GM12875 (cell line): ENCODE data around the gene GPR26.

Source experiments
- H3K4me3 ChIP-seq: one replicate; pipeline ENCODE4 v1.5.1; 2011; ENCODE audit warnings: low read depth, low read length, control low read depth
- CTCF ChIP-seq: IDR thresholded peaks from 2 replicates; pipeline ENCODE4 v1.5.1; 2011; ENCODE audit warnings: low read depth, mild to moderate bottlenecking, control low read depth, inconsistent platforms, low read length, moderate library complexity, borderline replicate concordance; ENCODE audit not compliant: insufficient read depth

The GPR26 gene

GRCh38 chr10:123682477-123682876 lies 16.3 kb downstream of the GPR26 start:
- no peak overlapping the region for H3K4me3 ChIP-seq
- TF ChIP-seq CTCF: no peak

DNA sequence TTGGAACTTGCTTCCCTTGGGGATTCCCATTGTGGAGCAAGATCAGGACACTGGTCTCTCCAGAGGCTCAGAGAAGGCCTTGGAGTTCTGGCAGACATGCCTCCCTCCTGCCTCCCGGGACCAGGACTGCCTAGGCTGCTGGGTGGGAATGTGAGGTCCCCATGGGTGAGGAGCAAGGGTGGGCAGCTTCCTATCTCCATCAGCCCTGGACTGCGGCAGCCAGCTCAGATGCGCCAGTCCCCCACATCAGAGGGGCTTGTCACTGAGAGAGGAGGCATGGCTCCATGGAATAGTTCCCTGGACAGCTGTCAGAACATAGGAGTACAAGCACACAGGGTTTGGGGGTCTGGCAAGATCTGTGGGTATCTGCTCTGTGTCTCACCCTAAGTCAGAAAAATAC lies 17.3 kb downstream of the GPR26 start:
- TF ChIP-seq CTCF: no peak
- H3K4me3 ChIP-seq: no peak overlapping the region

DNA sequence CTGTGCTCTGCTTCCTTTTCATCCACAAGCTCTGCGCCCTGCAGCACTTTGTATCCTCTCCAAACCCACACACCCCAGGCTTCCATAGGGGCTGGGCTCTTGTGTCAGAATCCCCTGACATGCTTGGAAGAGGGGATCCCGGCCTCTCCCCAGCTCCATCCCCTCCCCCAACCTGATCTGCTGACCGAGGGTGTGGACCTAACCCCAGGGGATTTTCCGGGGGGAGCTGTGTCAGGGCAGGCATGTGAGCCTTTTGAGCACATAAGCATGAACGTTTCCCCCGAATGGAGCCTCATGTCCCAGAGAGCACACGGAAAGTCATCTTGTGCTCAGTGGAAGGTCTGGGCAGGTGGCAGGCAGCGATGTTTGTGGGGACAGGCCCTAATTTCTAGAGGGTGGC lies 17.7 kb downstream of the GPR26 start:
- no peak for TF ChIP-seq CTCF
- H3K4me3 ChIP-seq: no peak overlapping the region

GRCh38 chr10:123685260-123685659 lies 19.1 kb downstream of the GPR26 start:
- no peak overlapping the region for H3K4me3 ChIP-seq
- no peak for TF ChIP-seq CTCF

DNA sequence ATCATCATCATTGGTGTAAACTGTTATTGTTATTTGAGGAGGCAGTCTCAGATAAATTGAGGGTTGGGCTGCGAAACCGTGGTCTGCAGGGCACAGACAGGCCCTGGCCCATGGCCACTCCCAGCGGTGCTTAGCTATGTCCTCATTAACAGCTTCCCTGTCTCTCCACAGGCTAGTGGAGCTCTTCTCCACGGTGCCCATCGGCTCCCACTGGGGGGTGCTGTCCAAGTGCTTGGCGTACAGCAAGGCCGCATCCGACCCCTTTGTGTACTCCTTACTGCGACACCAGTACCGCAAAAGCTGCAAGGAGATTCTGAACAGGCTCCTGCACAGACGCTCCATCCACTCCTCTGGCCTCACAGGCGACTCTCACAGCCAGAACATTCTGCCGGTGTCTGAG lies 21.6 kb downstream of the GPR26 start:
- TF ChIP-seq CTCF: no peak
- no peak overlapping the region for H3K4me3 ChIP-seq

DNA sequence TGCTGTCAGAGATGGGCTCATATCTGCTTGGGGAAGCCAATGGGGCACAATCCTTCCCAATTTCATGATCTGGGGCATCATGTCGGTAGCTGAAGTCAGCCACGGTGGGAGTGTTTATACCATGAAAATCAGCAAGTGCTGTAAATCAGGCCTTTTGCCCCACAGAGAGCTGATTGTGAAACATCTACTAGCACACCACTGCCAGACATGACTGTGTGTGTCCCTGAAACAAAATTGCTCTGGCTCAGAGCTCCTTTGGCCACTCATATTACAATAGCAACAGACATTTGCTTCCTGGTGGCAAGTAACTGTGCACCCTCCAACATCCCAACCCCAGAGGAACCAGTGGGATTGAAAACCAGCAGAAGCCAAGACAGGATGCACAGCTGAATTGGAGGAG lies 23.7 kb downstream of the GPR26 start:
- TF ChIP-seq CTCF: no peak
- H3K4me3 ChIP-seq: no peak overlapping the region

GRCh38 chr10:123703195-123703790 lies 37.1 kb downstream of the GPR26 start:
- TF ChIP-seq CTCF: no peak
- H3K4me3 ChIP-seq: no peak overlapping the region
